Neural cell (in vitro differentiated cells): ENCODE data around the gene IL15RA. TPM values are rescaled to one million over a fixed set of nuclear protein-coding genes. Genes with fewer than 3 reads are reported as not detected.

ENCODE experiments used
- H2AFZ ChIP-seq: fragments of 200-600, 300-800 bp; sonication (generic), shearing (Covaris generic); 2 replicates; pipeline ENCODE4 v1.6.0; 2014; ENCODE audit warnings: low read depth, mild to moderate bottlenecking, antibody characterized with exemption, low read length, moderate library complexity
- H3F3A ChIP-seq: fragments of 200-600 bp; shearing (Covaris generic); 2 replicates; pipeline ENCODE4 v1.6.1; 2016; ENCODE audit warnings: mild to moderate bottlenecking, moderate library complexity, mixed read lengths, antibody characterized with exemption, low read length; ENCODE audit not compliant: insufficient read depth, poor library complexity, severe bottlenecking
- H3K27ac ChIP-seq: fragments of 200-600, 300-800 bp; sonication (generic), shearing (Covaris generic); 2 replicates; pipeline ENCODE4 v1.5.1; 2014; ENCODE audit warnings: mild to moderate bottlenecking, low read length, moderate library complexity
- H3K27me3 ChIP-seq: fragments of 300-800, 200-600 bp; sonication (generic), shearing (Covaris generic); 2 replicates; pipeline ENCODE4 v1.6.0; 2014; ENCODE audit warnings: mild to moderate bottlenecking, low read depth, low read length, moderate library complexity; ENCODE audit not compliant: insufficient read depth
- H3K36me3 ChIP-seq: fragments of 300-800, 200-600 bp; sonication (generic), shearing (Covaris generic); 2 replicates; pipeline ENCODE4 v1.5.1; 2014; ENCODE audit warnings: mild to moderate bottlenecking, antibody characterized with exemption, low read length, moderate library complexity; ENCODE audit not compliant: insufficient read depth
- H3K4me2 ChIP-seq: fragments of 300-800, 200-600 bp; sonication (generic), shearing (Covaris generic); 2 replicates; pipeline ENCODE4 v1.6.0; 2014; ENCODE audit warnings: mild to moderate bottlenecking, low read length
- H3K4me3 ChIP-seq: fragments of 300-800, 200-600 bp; sonication (generic), shearing (Covaris generic); 2 replicates; pipeline ENCODE4 v1.5.1; 2014; ENCODE audit warnings: mild to moderate bottlenecking, low read length, moderate library complexity
- H3K79me2 ChIP-seq: fragments of 200-600 bp; shearing (Covaris generic); replicated peaks from 2 replicates; pipeline ENCODE4 v1.6.0; 2014; ENCODE audit warnings: mild to moderate bottlenecking, low read length, moderate library complexity; ENCODE audit not compliant: insufficient read depth
- H3K9ac ChIP-seq: fragments of 300-800, 200-600 bp; sonication (generic), shearing (Covaris generic); 2 replicates; pipeline ENCODE4 v1.6.1; 2016; ENCODE audit warnings: mild to moderate bottlenecking, low read length, mixed read lengths
- H3K9me2 ChIP-seq: fragments of 200-600 bp; shearing (Covaris generic); 2 replicates; pipeline ENCODE4 v1.6.1; 2016; ENCODE audit warnings: mild to moderate bottlenecking, low read length, mixed read lengths; ENCODE audit not compliant: insufficient read depth
- H3K9me3 ChIP-seq: fragments of 200-600, 300-800 bp; sonication (generic), shearing (Covaris generic); 2 replicates; pipeline ENCODE4 v1.6.1; 2016; ENCODE audit warnings: mild to moderate bottlenecking, mixed run types, low read length, moderate library complexity, mixed read lengths
- H4K20me1 ChIP-seq: fragments of 200-600 bp; shearing (Covaris generic); 2 replicates; pipeline ENCODE4 v1.6.1; 2016; ENCODE audit warnings: mild to moderate bottlenecking, mixed run types; ENCODE audit not compliant: insufficient read depth
- EP300 ChIP-seq: fragments of 450-650 bp; conservative IDR thresholded peaks from 2 replicates; pipeline ENCODE4 v1.6.1; 2014; ENCODE audit warnings: antibody characterized with exemption, mild to moderate bottlenecking, moderate library complexity; ENCODE audit not compliant: poor library complexity, severe bottlenecking
- EZH2 ChIP-seq: fragments of 200-600, 300-800 bp; shearing (Covaris generic), sonication (generic); IDR thresholded peaks from 2 replicates; pipeline ENCODE4 v1.6.1; 2014; ENCODE audit warnings: antibody characterized with exemption, low read length, borderline replicate concordance, mild to moderate bottlenecking; ENCODE audit not compliant: insufficient read depth, poor library complexity, severe bottlenecking
- MXI1 ChIP-seq: fragments of 450-650 bp; conservative IDR thresholded peaks from 2 replicates; pipeline ENCODE4 v1.6.1; 2014; ENCODE audit warnings: antibody characterized with exemption, mild to moderate bottlenecking; ENCODE audit not compliant: poor library complexity, severe bottlenecking
- POLR2AphosphoS5 ChIP-seq: IDR thresholded peaks from 2 replicates; pipeline ENCODE4 v1.6.1; 2012
- RAD21 ChIP-seq: fragments of 450-650 bp; conservative IDR thresholded peaks from 2 replicates; pipeline ENCODE4 v1.6.1; 2014; ENCODE audit warnings: antibody characterized with exemption, mild to moderate bottlenecking, moderate library complexity
- SMC3 ChIP-seq: fragments of 450-650 bp; conservative IDR thresholded peaks from 2 replicates; pipeline ENCODE4 v1.6.1; 2014; ENCODE audit warnings: antibody characterized with exemption, mild to moderate bottlenecking, moderate library complexity; ENCODE audit not compliant: poor library complexity
- TAF1 ChIP-seq: IDR thresholded peaks from 2 replicates; pipeline ENCODE4 v1.6.1; 2012; ENCODE audit warnings: low read depth
- polyA plus RNA-seq: library from polyadenylated mRNA; depleted of rRNA; stranded (reverse); fragments of >200 nt; gene quantifications from 2 replicates; pipeline ENCODE4 v1.2.3, GENCODE V29; 2014
- TF ChIP-seq, protein P1 (sequence below): IDR thresholded peaks from 2 replicates; pipeline ENCODE4 v1.6.1; 2012; ENCODE audit warnings: borderline replicate concordance
- TF ChIP-seq, protein P2 (sequence below): fragments of 450-650 bp; IDR thresholded peaks from 2 replicates; pipeline ENCODE4 v1.5.1; 2014; ENCODE audit warnings: antibody characterized with exemption, mild to moderate bottlenecking, moderate library complexity; ENCODE audit not compliant: poor library complexity, severe bottlenecking

The IL15RA gene
- polyA plus RNA-seq, 1 donor from 2014 or later, result not detected

DNA sequence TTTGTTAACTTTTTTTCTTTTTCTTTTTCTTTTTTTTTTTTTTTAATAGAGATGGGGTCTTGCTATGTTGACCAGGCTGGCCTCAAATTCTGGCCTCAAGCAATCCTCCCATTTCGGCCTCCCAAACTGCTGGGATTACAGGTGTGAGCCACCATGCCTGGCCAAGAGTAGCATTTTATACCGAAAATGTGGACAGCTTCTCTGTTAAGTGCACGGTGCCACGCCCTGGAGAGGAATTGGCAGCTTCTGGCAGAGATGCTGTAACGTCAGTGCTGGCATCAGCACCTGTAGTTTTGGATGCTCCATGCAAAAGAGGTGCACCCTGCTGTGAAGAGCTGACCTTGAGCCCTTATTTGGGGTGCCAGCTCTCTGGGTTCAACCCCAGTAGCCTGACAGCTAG, 18.2 kb downstream of the IL15RA start:
- H3K9ac ChIP-seq, result no peak overlapping the region
- H3K27ac ChIP-seq, result no peak overlapping the region
- no peaks in the 10 kb centered on the region for H4K20me1 ChIP-seq
- no peaks in the 10 kb centered on the region for H3K79me2 ChIP-seq
- TF ChIP-seq, protein P1, sequence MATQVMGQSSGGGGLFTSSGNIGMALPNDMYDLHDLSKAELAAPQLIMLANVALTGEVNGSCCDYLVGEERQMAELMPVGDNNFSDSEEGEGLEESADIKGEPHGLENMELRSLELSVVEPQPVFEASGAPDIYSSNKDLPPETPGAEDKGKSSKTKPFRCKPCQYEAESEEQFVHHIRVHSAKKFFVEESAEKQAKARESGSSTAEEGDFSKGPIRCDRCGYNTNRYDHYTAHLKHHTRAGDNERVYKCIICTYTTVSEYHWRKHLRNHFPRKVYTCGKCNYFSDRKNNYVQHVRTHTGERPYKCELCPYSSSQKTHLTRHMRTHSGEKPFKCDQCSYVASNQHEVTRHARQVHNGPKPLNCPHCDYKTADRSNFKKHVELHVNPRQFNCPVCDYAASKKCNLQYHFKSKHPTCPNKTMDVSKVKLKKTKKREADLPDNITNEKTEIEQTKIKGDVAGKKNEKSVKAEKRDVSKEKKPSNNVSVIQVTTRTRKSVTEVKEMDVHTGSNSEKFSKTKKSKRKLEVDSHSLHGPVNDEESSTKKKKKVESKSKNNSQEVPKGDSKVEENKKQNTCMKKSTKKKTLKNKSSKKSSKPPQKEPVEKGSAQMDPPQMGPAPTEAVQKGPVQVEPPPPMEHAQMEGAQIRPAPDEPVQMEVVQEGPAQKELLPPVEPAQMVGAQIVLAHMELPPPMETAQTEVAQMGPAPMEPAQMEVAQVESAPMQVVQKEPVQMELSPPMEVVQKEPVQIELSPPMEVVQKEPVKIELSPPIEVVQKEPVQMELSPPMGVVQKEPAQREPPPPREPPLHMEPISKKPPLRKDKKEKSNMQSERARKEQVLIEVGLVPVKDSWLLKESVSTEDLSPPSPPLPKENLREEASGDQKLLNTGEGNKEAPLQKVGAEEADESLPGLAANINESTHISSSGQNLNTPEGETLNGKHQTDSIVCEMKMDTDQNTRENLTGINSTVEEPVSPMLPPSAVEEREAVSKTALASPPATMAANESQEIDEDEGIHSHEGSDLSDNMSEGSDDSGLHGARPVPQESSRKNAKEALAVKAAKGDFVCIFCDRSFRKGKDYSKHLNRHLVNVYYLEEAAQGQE, result no peak
- no peak for TF ChIP-seq EP300
- no peak for TF ChIP-seq POLR2AphosphoS5
- TF ChIP-seq SMC3, result no peak
- no peak for TF ChIP-seq RAD21
- TF ChIP-seq, protein P2, sequence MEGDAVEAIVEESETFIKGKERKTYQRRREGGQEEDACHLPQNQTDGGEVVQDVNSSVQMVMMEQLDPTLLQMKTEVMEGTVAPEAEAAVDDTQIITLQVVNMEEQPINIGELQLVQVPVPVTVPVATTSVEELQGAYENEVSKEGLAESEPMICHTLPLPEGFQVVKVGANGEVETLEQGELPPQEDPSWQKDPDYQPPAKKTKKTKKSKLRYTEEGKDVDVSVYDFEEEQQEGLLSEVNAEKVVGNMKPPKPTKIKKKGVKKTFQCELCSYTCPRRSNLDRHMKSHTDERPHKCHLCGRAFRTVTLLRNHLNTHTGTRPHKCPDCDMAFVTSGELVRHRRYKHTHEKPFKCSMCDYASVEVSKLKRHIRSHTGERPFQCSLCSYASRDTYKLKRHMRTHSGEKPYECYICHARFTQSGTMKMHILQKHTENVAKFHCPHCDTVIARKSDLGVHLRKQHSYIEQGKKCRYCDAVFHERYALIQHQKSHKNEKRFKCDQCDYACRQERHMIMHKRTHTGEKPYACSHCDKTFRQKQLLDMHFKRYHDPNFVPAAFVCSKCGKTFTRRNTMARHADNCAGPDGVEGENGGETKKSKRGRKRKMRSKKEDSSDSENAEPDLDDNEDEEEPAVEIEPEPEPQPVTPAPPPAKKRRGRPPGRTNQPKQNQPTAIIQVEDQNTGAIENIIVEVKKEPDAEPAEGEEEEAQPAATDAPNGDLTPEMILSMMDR, result no peak
- TF ChIP-seq EZH2, result no peak
- no peak for TF ChIP-seq MXI1
- TF ChIP-seq TAF1, result no peak
- no peak overlapping the region for H2AFZ ChIP-seq
- no peaks in the 10 kb centered on the region for H3K9me3 ChIP-seq
- H3F3A ChIP-seq, result no peaks in the 10 kb centered on the region
- no peaks in the 10 kb centered on the region for H3K9me2 ChIP-seq
- H3K36me3 ChIP-seq, result no peaks in the 10 kb centered on the region
- H3K27me3 ChIP-seq, result no peaks in the 10 kb centered on the region
- no peak overlapping the region for H3K4me2 ChIP-seq
- no peak overlapping the region for H3K4me3 ChIP-seq

DNA sequence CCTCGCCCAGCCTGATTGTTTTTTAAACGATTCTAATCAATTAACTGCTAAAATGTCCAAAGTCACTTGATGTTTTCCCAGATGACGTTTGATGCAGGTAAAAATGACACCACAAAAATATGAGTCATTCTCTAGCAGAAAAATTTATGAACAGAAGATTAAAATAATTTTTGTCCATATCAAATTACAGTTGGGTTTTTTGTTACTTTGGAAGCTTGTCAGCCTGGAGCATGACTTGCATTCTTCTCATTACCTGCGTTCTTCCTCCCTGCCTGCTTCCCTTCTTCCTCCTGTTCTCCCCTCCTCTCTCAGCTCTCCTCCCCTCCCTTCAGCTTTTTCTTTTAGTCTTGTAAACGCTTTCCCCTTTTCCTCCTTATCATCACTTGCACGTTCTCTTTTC, 18.7 kb downstream of the IL15RA start:
- TF ChIP-seq, protein P2, result no peak
- no peak for TF ChIP-seq EP300
- TF ChIP-seq, protein P1, result no peak
- TF ChIP-seq EZH2, result no peak
- no peak for TF ChIP-seq RAD21
- no peak for TF ChIP-seq TAF1
- TF ChIP-seq MXI1, result no peak
- no peak for TF ChIP-seq SMC3
- no peak for TF ChIP-seq POLR2AphosphoS5
- no peaks in the 10 kb centered on the region for H3K36me3 ChIP-seq
- H3F3A ChIP-seq, result no peaks in the 10 kb centered on the region
- no peaks in the 10 kb centered on the region for H3K27me3 ChIP-seq
- H3K79me2 ChIP-seq, result no peaks in the 10 kb centered on the region
- no peak overlapping the region for H3K27ac ChIP-seq
- no peaks in the 10 kb centered on the region for H3K9me2 ChIP-seq
- no peak overlapping the region for H3K4me2 ChIP-seq
- no peaks in the 10 kb centered on the region for H3K9me3 ChIP-seq
- no peak overlapping the region for H2AFZ ChIP-seq
- no peak overlapping the region for H3K9ac ChIP-seq
- H4K20me1 ChIP-seq, result no peaks in the 10 kb centered on the region
- H3K4me3 ChIP-seq, result no peak overlapping the region
